Stimulated activated naive B cell treated with anti-CD40 and anti-IgM and Interleukin-4, amounts not matched to agents 10 μg/mL and 1 μg/mL and 100 μg/mL, for 72 hours (primary cell): ENCODE results near the gene CDK5RAP2.

Experiments
- ATAC-seq, 2 donors: fragments of 150-1000 bp; cut with Tn5 transposase; replicated peaks; 2 replicates each; pipeline ENCODE4 v1.10.0; 2021; ENCODE audit warnings: moderate library complexity in 1 of 2
- DNase-seq: peaks from one replicate; pipeline ENCODE4 v3.0.0; 2021
- H3K27ac Mint-ChIP-seq: one replicate; pipeline ENCODE4 v1.8.0; 2022; ENCODE audit warnings: mild to moderate bottlenecking, mixed read lengths
- H3K27me3 Mint-ChIP-seq, 2 donors: one replicate each; pipeline ENCODE4 v1.8.0; 2022; ENCODE audit warnings: mixed read lengths in 2 of 2
- H3K36me3 Mint-ChIP-seq, 2 donors: one replicate each; pipeline ENCODE4 v1.8.0; 2022; ENCODE audit warnings: mixed read lengths in 2 of 2, mild to moderate bottlenecking in 1 of 2
- H3K4me1 Mint-ChIP-seq, 2 donors: one replicate each; pipeline ENCODE4 v1.8.0; 2022; ENCODE audit warnings: mixed read lengths in 2 of 2, mild to moderate bottlenecking in 1 of 2
- H3K4me3 Mint-ChIP-seq, 2 donors: one replicate each; pipeline ENCODE4 v1.8.0; 2022; ENCODE audit warnings: mild to moderate bottlenecking in 2 of 2, mixed read lengths in 2 of 2, moderate library complexity in 1 of 2
- H3K9me3 Mint-ChIP-seq, 2 donors: one replicate each; pipeline ENCODE4 v1.8.0; 2022; ENCODE audit warnings: mixed read lengths in 2 of 2, mild to moderate bottlenecking in 1 of 2

CDK5RAP2 gene

DNA sequence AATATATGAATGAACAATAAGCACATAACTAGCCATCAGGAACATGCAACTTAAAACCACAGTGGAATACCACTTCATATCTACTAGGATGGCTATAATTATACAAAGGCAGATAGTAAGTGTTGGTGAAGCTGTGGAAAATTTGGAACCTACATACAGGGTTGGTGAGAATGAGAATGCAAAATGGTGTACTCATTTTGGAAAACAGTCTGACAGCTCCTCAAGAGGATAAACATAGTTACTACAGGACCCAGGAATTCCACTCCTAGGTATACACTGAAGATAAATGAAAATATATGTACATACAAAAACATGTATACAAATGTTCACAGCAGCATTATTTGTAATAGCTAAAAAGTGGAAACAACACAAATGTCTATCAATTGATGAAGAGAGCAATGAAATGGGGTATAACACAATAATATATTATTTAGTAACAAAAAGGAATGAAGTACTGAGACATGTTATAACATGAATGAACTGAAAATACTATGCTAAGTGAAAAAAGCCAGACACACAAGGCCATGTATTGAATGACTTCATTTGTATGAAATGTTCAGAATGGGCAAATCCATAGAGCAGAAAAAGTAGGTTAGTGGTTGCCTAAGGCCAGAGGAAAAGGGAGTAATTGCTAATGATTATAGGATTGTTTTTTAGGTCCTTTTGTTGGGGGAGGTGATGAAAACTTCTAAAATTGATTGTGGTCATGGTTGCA is 31.2 kb upstream of the CDK5RAP2 start:
- DNase-seq (no peak), ATAC-seq (no peak)
- Mint-ChIP-seq H3K27ac (no peak overlapping the region), H3K36me3 (peaks cover 8 to 25% of the 10 kb centered on the region in 2 donors), H3K9me3 (no peaks in the 10 kb centered on the region), H3K4me1 (no peaks in the 10 kb centered on the region), H3K4me3 (no peak overlapping the region), H3K27me3 (no peaks in the 10 kb centered on the region)

DNA sequence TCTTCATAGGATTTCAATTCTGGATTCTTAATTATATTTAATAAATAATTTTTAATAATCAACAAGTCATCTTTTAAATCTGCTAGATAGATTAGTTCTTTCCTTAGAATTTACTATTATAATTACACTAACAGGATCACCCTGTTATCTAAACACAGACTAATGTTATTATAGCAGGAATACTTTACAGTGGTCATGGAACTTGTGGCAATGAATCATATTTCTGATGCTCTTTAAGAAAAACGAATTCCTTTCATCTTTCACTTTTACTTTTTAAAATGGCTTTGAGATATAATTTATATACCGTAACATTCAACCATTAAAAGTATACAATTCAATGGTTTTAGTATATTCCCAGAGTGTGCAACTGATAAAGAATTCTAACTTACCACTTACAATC is 29.7 kb upstream of the CDK5RAP2 start:
- ATAC-seq (no peak), DNase-seq (no peak)
- no peak overlapping the region for H3K27ac Mint-ChIP-seq
- no peaks in the 10 kb centered on the region for H3K27me3 Mint-ChIP-seq
- H3K4me1 Mint-ChIP-seq, result no peaks in the 10 kb centered on the region
- no peak overlapping the region for H3K4me3 Mint-ChIP-seq
- H3K36me3 Mint-ChIP-seq, result peaks cover 15 to 35% of the 10 kb centered on the region in 2 donors
- no peaks in the 10 kb centered on the region for H3K9me3 Mint-ChIP-seq

GRCh38 chr9:120608421-120608820 is 28.5 kb upstream of the CDK5RAP2 start:
- Mint-ChIP-seq H3K27me3 (no peaks in the 10 kb centered on the region), H3K4me1 (peaks cover 0 to 3% of the 10 kb centered on the region in 2 donors), H3K4me3 (no peak overlapping the region), H3K36me3 (peaks cover 15 to 38% of the 10 kb centered on the region in 2 donors), H3K27ac (no peak overlapping the region), H3K9me3 (no peaks in the 10 kb centered on the region)
- ATAC-seq, result no peak
- DNase-seq, result no peak

- H3K27me3 Mint-ChIP-seq, result no peaks in the 10 kb centered on the region
- no peak for DNase-seq
- H3K4me1 Mint-ChIP-seq, result peaks cover 0 to 3% of the 10 kb centered on the region in 2 donors
- no peak overlapping the region for H3K27ac Mint-ChIP-seq
- no peak overlapping the region for H3K4me3 Mint-ChIP-seq
- H3K9me3 Mint-ChIP-seq, result no peaks in the 10 kb centered on the region
- peaks cover 10 to 22% of the 10 kb centered on the region in 2 donors for H3K36me3 Mint-ChIP-seq
- ATAC-seq, result no peak
These were observed 23.6 kb upstream of the CDK5RAP2 start for GRCh38 chr9:120603591-120603990.

- ATAC-seq (no peak), DNase-seq (no peak)
- Mint-ChIP-seq H3K27ac (no peak overlapping the region), H3K36me3 (peaks cover 7 to 18% of the 10 kb centered on the region in 2 donors), H3K4me3 (no peak overlapping the region), H3K27me3 (no peaks in the 10 kb centered on the region), H3K4me1 (peaks cover 0 to 3% of the 10 kb centered on the region in 2 donors), H3K9me3 (no peaks in the 10 kb centered on the region)
These were observed 23.0 kb upstream of the CDK5RAP2 start for GRCh38 chr9:120603010-120603409.

- H3K9me3 Mint-ChIP-seq, result no peaks in the 10 kb centered on the region
These were observed 13.9 kb upstream of the CDK5RAP2 start for GRCh38 chr9:120593955-120594277.

GRCh38 chr9:120593250-120593954 is 13.4 kb upstream of the CDK5RAP2 start:
- Mint-ChIP-seq H3K27me3 (no peaks in the 10 kb centered on the region), H3K4me3 (no peak overlapping the region), H3K4me1 (no peaks in the 10 kb centered on the region), H3K27ac (no peak overlapping the region), H3K9me3 (no peaks in the 10 kb centered on the region), H3K36me3 (no peaks in the 10 kb centered on the region)
- DNase-seq (no peak), ATAC-seq (no peak)

More at GRCh38 chr9:120593955-120594277, 13.9 kb upstream of the CDK5RAP2 start:
- Mint-ChIP-seq H3K4me1 (no peaks in the 10 kb centered on the region), H3K27me3 (no peaks in the 10 kb centered on the region), H3K36me3 (no peaks in the 10 kb centered on the region), H3K27ac (no peak overlapping the region), H3K4me3 (no peak overlapping the region)
- DNase-seq (no peak), ATAC-seq (no peak)

DNA sequence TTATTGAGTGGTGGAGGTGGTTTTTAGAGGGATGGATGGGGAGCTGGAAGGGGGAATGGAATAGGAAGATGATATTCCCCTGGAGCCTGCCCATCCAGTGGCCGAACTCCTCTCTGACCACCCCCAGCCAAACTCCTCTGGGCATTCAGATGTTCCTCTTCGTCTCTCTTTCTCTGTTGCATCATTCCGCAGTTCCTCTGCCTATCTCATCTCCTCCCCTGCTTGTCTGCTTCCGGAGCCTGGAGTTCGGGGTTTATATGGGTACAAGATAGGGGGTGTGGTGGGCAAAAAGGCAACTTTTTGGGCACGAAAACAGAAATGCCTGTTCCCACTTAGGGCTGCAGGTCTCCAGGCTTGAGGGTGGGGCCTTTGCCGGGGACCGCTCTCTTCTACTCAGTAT is 12.2 kb upstream of the CDK5RAP2 start:
- Mint-ChIP-seq H3K9me3 (no peaks in the 10 kb centered on the region), H3K36me3 (no peaks in the 10 kb centered on the region), H3K27me3 (no peaks in the 10 kb centered on the region), H3K4me3 (no peak overlapping the region), H3K27ac (no peak overlapping the region), H3K4me1 (no peaks in the 10 kb centered on the region)
- no peak for ATAC-seq
- no peak for DNase-seq

DNA sequence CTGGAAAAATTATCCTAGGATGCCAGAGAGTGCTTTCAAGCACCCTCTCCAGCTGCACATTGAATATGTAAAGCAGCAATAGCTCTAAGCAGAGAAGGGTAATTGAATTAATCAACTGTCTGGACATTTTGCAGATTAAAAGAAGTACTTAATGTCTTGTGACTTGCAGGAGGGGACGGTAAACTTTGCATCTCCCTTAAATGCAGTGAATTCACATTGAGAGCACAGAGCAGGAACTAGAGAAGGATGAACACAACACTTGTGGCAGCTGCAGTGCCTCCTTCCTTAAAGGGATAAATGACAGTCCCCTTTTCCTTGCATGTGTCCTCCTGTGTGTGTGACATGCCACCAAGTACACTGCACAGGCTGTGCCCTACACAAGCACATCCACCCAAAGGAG is 7.4 kb upstream of the CDK5RAP2 start:
- Mint-ChIP-seq H3K36me3 (no peaks in the 10 kb centered on the region), H3K27ac (no peak overlapping the region), H3K27me3 (no peaks in the 10 kb centered on the region), H3K4me3 (no peak overlapping the region), H3K4me1 (peaks cover 10 to 21% of the 10 kb centered on the region in 2 donors), H3K9me3 (no peaks in the 10 kb centered on the region)
- DNase-seq (no peak), ATAC-seq (no peak)

- no peaks in the 10 kb centered on the region for H3K9me3 Mint-ChIP-seq
- peak overlapping the region in 1 of 2 donors; percentile 48 for H3K4me3 Mint-ChIP-seq
- ATAC-seq (peak; percentile 70 to 72), DNase-seq (peak; percentile 67)
- H3K36me3 Mint-ChIP-seq, result peaks cover 0 to 7% of the 10 kb centered on the region in 2 donors
- peak overlapping the region; percentile 86 for H3K27ac Mint-ChIP-seq
- H3K4me1 Mint-ChIP-seq, result peaks cover 18 to 35% of the 10 kb centered on the region in 2 donors
- no peaks in the 10 kb centered on the region for H3K27me3 Mint-ChIP-seq
These were observed 4.0 kb upstream of the CDK5RAP2 start for GRCh38 chr9:120583958-120584369.

- peaks cover 19 to 51% of the 10 kb centered on the region in 2 donors for H3K4me1 Mint-ChIP-seq
- ATAC-seq, result peak; percentile 49 to 53
These were observed 572 bp downstream of the CDK5RAP2 start for GRCh38 chr9:120579139-120580050.

DNA sequence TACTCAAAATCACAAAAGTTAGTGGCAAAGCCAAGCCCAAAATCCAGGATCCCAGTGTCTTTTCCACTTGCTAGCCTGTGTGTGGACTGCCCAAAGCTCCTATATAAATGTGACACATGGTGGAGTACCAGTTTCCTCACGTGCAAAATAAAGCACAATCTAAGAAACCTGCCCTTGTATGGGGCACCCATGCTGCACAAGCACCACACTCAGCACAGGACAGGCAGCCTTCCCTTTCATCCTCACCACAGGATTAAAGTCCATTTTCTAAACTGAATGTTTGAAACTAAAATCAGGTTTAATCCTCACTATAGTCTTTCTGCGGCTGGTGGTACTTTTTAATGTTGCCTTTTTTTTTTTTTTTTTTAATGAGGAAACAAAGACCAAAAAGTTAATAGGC is 5.5 kb downstream of the CDK5RAP2 start:
- Mint-ChIP-seq H3K27ac (no peak overlapping the region), H3K4me3 (no peak overlapping the region), H3K27me3 (no peaks in the 10 kb centered on the region), H3K36me3 (peaks cover 5 to 33% of the 10 kb centered on the region in 2 donors), H3K4me1 (peaks cover 11 to 31% of the 10 kb centered on the region in 2 donors), H3K9me3 (no peaks in the 10 kb centered on the region)
- DNase-seq (no peak), ATAC-seq (no peak)

More at GRCh38 chr9:120579139-120580050, 572 bp downstream of the CDK5RAP2 start:
- DNase-seq, result peak; percentile 5
- Mint-ChIP-seq H3K4me3 (peak overlapping the region; percentile 96 to 98), H3K36me3 (peaks cover 12 to 17% of the 10 kb centered on the region in 2 donors), H3K27me3 (no peaks in the 10 kb centered on the region), H3K9me3 (no peaks in the 10 kb centered on the region), H3K27ac (peak overlapping the region; percentile 97)

DNA sequence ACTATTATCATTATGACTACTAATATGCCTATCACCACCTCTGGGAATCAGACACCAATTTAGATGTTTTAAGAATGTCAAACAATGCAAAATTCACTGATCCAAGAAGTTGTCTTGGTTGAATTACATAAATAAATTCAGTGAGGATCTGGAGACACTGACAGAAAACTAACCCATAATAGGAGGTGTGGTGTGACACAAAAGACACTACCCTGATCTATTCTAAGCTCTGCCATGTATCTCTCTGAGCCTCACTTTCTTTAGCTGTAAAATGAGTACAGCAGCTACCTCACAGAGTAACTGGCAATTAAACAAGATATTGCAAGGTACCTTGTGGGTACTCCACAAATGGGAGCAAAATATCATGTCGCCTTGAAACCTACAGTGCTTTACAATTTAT is 7.5 kb downstream of the CDK5RAP2 start:
- no peaks in the 10 kb centered on the region for H3K9me3 Mint-ChIP-seq
- H3K4me1 Mint-ChIP-seq, result peaks cover 5 to 17% of the 10 kb centered on the region in 2 donors
- peak overlapping the region; percentile 42 for H3K27ac Mint-ChIP-seq
- no peaks in the 10 kb centered on the region for H3K27me3 Mint-ChIP-seq
- no peak overlapping the region for H3K4me3 Mint-ChIP-seq
- H3K36me3 Mint-ChIP-seq, result peaks cover 15 to 47% of the 10 kb centered on the region in 2 donors
- ATAC-seq, result no peak
- no peak for DNase-seq
